Tibial nerve (tissue), 4 donors: ENCODE data around the gene VWA3A. TPM values are rescaled to one million over a fixed set of nuclear protein-coding genes. Genes with fewer than 3 reads are reported as not detected.

ENCODE experiments used
- DNase-seq, 2 donors: peaks; one replicate each; pipeline ENCODE4 v3.0.0-alpha.2; 2019; ENCODE audit warnings: low spot score in 2 of 2
- H3K27ac ChIP-seq, 4 donors: fragments of 200-600 bp; sonication (generic) in 3 of 4; one replicate each; pipeline ENCODE4 v1.5.1; 2017 to 2019; ENCODE audit warnings: mild to moderate bottlenecking in 1 of 4
- H3K27me3 ChIP-seq, 2 donors: fragments of 200-600 bp; sonication (generic) in 1 of 2; one replicate each; pipeline versions ENCODE4 v1.5.1 to v1.6.0; 2017 to 2019
- H3K36me3 ChIP-seq, 3 donors: fragments of 200-600 bp; sonication (generic); one replicate each; pipeline ENCODE4 v1.5.1; 2018 to 2019
- H3K4me1 ChIP-seq, 4 donors: fragments of 200-600 bp; sonication (generic) in 3 of 4; one replicate each; pipeline ENCODE4 v1.5.1; 2017 to 2019
- H3K4me3 ChIP-seq, 4 donors: fragments of 200-600 bp; sonication (generic) in 3 of 4; one replicate each; pipeline ENCODE4 v1.5.1; 2017 to 2019; ENCODE audit warnings: mild to moderate bottlenecking in 1 of 4, moderate library complexity in 1 of 4
- H3K9me3 ChIP-seq, 4 donors: fragments of 200-600 bp; sonication (generic) in 3 of 4; one replicate each; pipeline ENCODE4 v1.5.1; 2017 to 2019
- EP300 ChIP-seq, 2 donors: sonication (generic); formaldehyde crosslinking; IDR thresholded peaks; one replicate each; pipeline ENCODE4 v1.6.1; 2017; ENCODE audit warnings: antibody characterized with exemption in 2 of 2, mild to moderate bottlenecking in 1 of 2
- POLR2A ChIP-seq, 2 donors: fragments of 450-650 bp; IDR thresholded peaks; one replicate each; pipeline ENCODE4 v1.6.1; 2017; ENCODE audit warnings: antibody characterized with exemption in 2 of 2, mild to moderate bottlenecking in 2 of 2, moderate library complexity in 2 of 2
- WGBS, 2 donors: methylation state at CpG; one replicate each; pipeline ENCODE4 v1.1.5; 2018; 5-methylcytosine and 5-hydroxymethylcytosine counted together
- total RNA-seq, 4 donors: library from RNA; depleted of rRNA; stranded (reverse); fragments of >200 nt; gene quantifications; one replicate each; pipeline ENCODE4 v1.1.0, GENCODE V29; 2016
- TF ChIP-seq, protein P1 (sequence below), 5 experiments: fragments of 200-600 bp in 3 of 5; fragments of 450-650 bp in 2 of 5; sonication (generic) in 3 of 5; IDR thresholded peaks; one replicate each; pipeline ENCODE4 v1.5.1; 2016 to 2019; ENCODE audit warnings: antibody characterized with exemption in 5 of 5, mild to moderate bottlenecking in 3 of 5, moderate library complexity in 2 of 5

The VWA3A gene
- total RNA-seq, 4 donors from 2014 or later: 2.0 TPM; not detected in 3

DNA sequence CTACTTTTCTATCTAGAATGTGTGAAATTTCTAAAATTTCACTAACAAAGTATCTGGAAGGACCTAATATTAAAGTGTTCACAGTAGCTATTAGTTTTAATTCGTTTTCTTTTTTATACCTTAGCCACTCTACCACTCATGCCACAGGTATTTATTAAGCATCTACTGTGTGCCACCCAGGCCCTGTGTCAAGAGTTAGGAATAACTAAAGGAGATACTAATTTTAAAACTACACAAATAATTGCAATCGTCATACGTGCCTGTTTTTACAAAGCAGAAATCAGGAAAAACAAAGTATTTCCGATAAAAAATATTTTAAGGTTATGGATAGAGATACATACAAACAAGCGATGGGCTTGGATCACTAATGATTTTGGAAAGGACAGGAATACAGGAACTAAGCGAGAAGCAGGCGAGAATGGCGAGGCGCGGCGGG lies 113.3 kb downstream of the VWA3A start:
- TF ChIP-seq EP300 (IDR thresholded peaks at IDR 0.05): no peak
- TF ChIP-seq, protein P1, sequence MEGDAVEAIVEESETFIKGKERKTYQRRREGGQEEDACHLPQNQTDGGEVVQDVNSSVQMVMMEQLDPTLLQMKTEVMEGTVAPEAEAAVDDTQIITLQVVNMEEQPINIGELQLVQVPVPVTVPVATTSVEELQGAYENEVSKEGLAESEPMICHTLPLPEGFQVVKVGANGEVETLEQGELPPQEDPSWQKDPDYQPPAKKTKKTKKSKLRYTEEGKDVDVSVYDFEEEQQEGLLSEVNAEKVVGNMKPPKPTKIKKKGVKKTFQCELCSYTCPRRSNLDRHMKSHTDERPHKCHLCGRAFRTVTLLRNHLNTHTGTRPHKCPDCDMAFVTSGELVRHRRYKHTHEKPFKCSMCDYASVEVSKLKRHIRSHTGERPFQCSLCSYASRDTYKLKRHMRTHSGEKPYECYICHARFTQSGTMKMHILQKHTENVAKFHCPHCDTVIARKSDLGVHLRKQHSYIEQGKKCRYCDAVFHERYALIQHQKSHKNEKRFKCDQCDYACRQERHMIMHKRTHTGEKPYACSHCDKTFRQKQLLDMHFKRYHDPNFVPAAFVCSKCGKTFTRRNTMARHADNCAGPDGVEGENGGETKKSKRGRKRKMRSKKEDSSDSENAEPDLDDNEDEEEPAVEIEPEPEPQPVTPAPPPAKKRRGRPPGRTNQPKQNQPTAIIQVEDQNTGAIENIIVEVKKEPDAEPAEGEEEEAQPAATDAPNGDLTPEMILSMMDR (IDR thresholded peaks at IDR 0.05): no peak
- Histone ChIP-seq H3K27me3 (no peaks in the 10 kb centered on the region), H3K27ac (peak overlapping the region; percentile 67 to 96 (median 89)), H3K4me3 (peak overlapping the region; percentile 61 to 99 (median 96)), H3K36me3 (peaks cover 0 to 10% (median 0%) of the 10 kb centered on the region in 3 donors), H3K4me1 (peaks cover 0 to 45% (median 17%) of the 10 kb centered on the region in 4 donors), H3K9me3 (peaks cover 0 to under 1% (median 0%) of the 10 kb centered on the region in 4 donors)
- WGBS, 2 donors: 4 to 5% methylated on average over 11 of the region's 11 CpGs
- no peak for DNase-seq

DNA sequence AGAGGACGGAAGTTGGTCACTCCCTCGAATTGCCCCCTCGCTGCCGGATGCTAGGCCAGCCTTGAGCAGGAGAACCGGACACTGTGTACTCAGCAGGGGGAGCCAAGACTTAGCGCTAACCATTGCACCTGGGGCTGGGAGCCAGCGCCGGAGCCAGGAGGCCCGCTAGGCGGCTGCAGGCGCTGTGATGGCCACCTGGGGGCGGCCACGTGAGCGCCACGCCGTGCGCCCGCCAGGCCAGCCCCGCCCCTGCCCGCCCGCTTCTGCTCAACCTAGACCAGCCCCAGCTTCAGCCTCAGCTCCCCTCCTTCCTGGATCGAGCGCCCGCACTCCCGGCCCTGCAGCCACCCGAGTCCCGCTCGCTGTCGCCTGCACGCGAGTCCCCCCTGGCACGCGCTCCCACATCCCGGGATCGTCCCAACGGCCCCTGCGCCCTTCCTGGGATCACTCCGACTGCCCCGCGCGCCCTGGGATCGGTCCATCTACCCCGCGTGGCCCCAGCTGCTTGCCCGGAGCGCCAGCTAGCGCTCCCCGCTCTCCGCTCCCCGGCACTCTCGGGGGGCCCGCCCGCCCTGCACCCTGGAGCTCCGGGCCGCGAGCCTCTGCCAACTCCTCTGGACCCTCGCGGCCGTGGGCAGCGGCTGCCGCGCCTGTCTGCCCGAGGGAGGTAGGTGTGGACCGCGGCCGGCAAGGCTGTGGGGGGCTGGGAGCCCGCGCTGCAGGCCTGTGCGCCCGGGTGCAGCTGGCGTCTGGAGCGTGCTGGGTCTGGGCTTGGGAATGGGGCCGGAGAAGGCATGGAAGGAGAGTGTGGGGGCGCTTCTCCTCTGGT lies 113.9 kb downstream of the VWA3A start, which contains the start of gene EEF2K:
TSS of gene EEF2K (plus strand) at position 266 of the 829 bp plus-strand sequence. CDS start 19,452 bp downstream, outside the sequence.
- DNase-seq: peak; percentile 86
- Histone ChIP-seq H3K9me3 (peaks cover 0 to 6% (median 0%) of the 10 kb centered on the region in 4 donors), H3K4me1 (peaks cover 0 to 52% (median 23%) of the 10 kb centered on the region in 4 donors), H3K4me3 (peak within 1 kb of the TSS; percentile 61 to 99 (median 96)), H3K27me3 (no peaks in the 10 kb centered on the region), H3K27ac (peak within 1 kb of the TSS; percentile 67 to 96 (median 89)), H3K36me3 (peaks cover 0 to 16% (median 0%) of the 10 kb centered on the region in 3 donors)
- TF ChIP-seq, protein P1 (IDR thresholded peaks at IDR 0.05): peak; percentile 89 to 98 (median 93)
- TF ChIP-seq EP300 (IDR thresholded peaks at IDR 0.05) (peak in 1 of 2 donors; percentile 88), POLR2A (IDR thresholded peaks at IDR 0.05) (peak; percentile 34 to 57)
- WGBS, 2 donors: 1% methylated on average over 40 to 51 of the region's 74 CpGs

Other genes with a start within 250 kb of the VWA3A start
- 100 to 1,000 TPM in 2 of 4 donors, 10 to 100 TPM in 2; 72.4 to 127 (median 99.6) TPM for gene NPIPB4, start 234.8 kb upstream of the VWA3A start, total RNA-seq
- 100 to 1,000 TPM in 3 of 4 donors, 10 to 100 TPM in 1; 95.1 to 110 (median 110) TPM for gene UQCRC2, start 139.2 kb upstream of the VWA3A start, total RNA-seq
- gene PDZD9, start 91.4 kb upstream of the VWA3A start, total RNA-seq: not detected
- gene MOSMO, start 84.4 kb upstream of the VWA3A start, total RNA-seq: 10 to 100 TPM; 19.3 to 33.6 (median 26.0) TPM
- gene SDR42E2, start 70.0 kb downstream of the VWA3A start, total RNA-seq: not detected
- gene EEF2K, start 113.7 kb downstream of the VWA3A start, total RNA-seq: 10 to 100 TPM; 42.8 to 90.8 (median 50.3) TPM
- 100 to 1,000 TPM in 1 of 4 donors, 10 to 100 TPM in 3; 48.1 to 102 (median 67.0) TPM for gene POLR3E, start 204.9 kb downstream of the VWA3A start, total RNA-seq